Mesenchymal stem cell (in vitro differentiated cells and primary cell): Measurements from ENCODE around the gene S100A10.

Source experiments
- DNase-seq: peaks from one replicate; pipeline ENCODE4 v3.0.0-alpha.2; 2013
- H2AFZ ChIP-seq: one replicate; pipeline ENCODE4 v1.6.1; 2013; ENCODE audit warnings: low read depth, mild to moderate bottlenecking, control low read depth, inconsistent platforms, low read length, moderate library complexity
- H2AK5ac ChIP-seq: 2 replicates; pipeline ENCODE4 v1.6.1; 2013; ENCODE audit warnings: low read length, moderate library complexity, mild to moderate bottlenecking, inconsistent platforms; ENCODE audit not compliant: severe bottlenecking
- H2BK120ac ChIP-seq: one replicate; pipeline ENCODE4 v1.6.1; 2013; ENCODE audit warnings: low read depth, mild to moderate bottlenecking, inconsistent platforms, low read length, moderate library complexity
- H2BK12ac ChIP-seq, 2 experiments: one replicate each; pipeline ENCODE4 v1.6.1; 2013; ENCODE audit warnings: inconsistent platforms in 2 of 2, low read length in 2 of 2, mild to moderate bottlenecking in 2 of 2, moderate library complexity in 2 of 2, control low read depth in 1 of 2
- H2BK15ac ChIP-seq: one replicate; pipeline ENCODE4 v1.6.1; 2013; ENCODE audit warnings: mild to moderate bottlenecking, low read depth, inconsistent platforms; ENCODE audit not compliant: poor library complexity, severe bottlenecking
- H2BK5ac ChIP-seq: 2 replicates; pipeline ENCODE4 v1.6.1; 2013; ENCODE audit warnings: low read depth, mild to moderate bottlenecking, low read length, control low read depth, inconsistent platforms; ENCODE audit not compliant: poor library complexity, severe bottlenecking
- H3K14ac ChIP-seq, 2 experiments: one replicate each; pipeline ENCODE4 v1.6.1; 2013; ENCODE audit warnings: inconsistent platforms in 2 of 2, low read length in 2 of 2, control low read depth in 1 of 2, mild to moderate bottlenecking in 1 of 2, moderate library complexity in 1 of 2
- H3K18ac ChIP-seq, 2 experiments: one replicate each; pipeline ENCODE4 v1.6.1; 2013; ENCODE audit warnings: inconsistent platforms in 2 of 2, low read length in 2 of 2, control low read depth in 1 of 2, low read depth in 1 of 2, mild to moderate bottlenecking in 1 of 2
- H3K23ac ChIP-seq, 2 experiments: one replicate each; pipeline ENCODE4 v1.6.1; 2013; ENCODE audit warnings: inconsistent platforms in 2 of 2, low read length in 2 of 2, mild to moderate bottlenecking in 2 of 2, moderate library complexity in 2 of 2, control low read depth in 1 of 2
- H3K27ac ChIP-seq: 2 replicates; pipeline ENCODE4 v1.5.1; 2013; ENCODE audit warnings: mild to moderate bottlenecking, moderate library complexity, low read length, control low read depth, inconsistent platforms; ENCODE audit not compliant: poor library complexity, severe bottlenecking
- H3K27me3 ChIP-seq, 2 experiments: 2 replicates each; pipeline versions ENCODE4 v1.6.1 to v1.7.0; 2013; ENCODE audit warnings: low read length in 2 of 2, mild to moderate bottlenecking in 2 of 2, moderate library complexity in 2 of 2, control low read depth in 1 of 2, inconsistent platforms in 1 of 2; ENCODE audit not compliant: control insufficient read depth in 1 of 2, insufficient read depth in 1 of 2
- H3K36me3 ChIP-seq, 2 experiments: 2 replicates each; pipeline versions ENCODE4 v1.6.1 to v1.7.0; 2013; ENCODE audit warnings: low read length in 2 of 2, control low read depth in 1 of 2, inconsistent platforms in 1 of 2, low read depth in 1 of 2, mild to moderate bottlenecking in 1 of 2; ENCODE audit not compliant: insufficient read depth in 2 of 2, control insufficient read depth in 1 of 2
- H3K4ac ChIP-seq, 2 experiments: one replicate each; pipeline ENCODE4 v1.6.1; 2013; ENCODE audit warnings: inconsistent platforms in 2 of 2, low read length in 2 of 2, mild to moderate bottlenecking in 2 of 2, moderate library complexity in 2 of 2, control low read depth in 1 of 2, low read depth in 1 of 2
- H3K4me1 ChIP-seq: 2 replicates; pipeline ENCODE4 v1.6.1; 2013; ENCODE audit warnings: low read depth, low read length, control low read depth; ENCODE audit not compliant: control insufficient read depth, insufficient read depth
- H3K4me2 ChIP-seq: 2 replicates; pipeline ENCODE4 v1.6.1; 2013; ENCODE audit warnings: low read length, mild to moderate bottlenecking, inconsistent platforms; ENCODE audit not compliant: poor library complexity, severe bottlenecking
- H3K4me3 ChIP-seq, 2 experiments: 2 replicates each; pipeline versions ENCODE4 v1.5.1 to v1.7.0; 2013; ENCODE audit warnings: low read length in 2 of 2, mild to moderate bottlenecking in 2 of 2, control low read depth in 1 of 2, low read depth in 1 of 2; ENCODE audit not compliant: insufficient read depth in 1 of 2
- H3K79me1 ChIP-seq: replicated peaks from 2 replicates; pipeline ENCODE4 v1.6.1; 2013; ENCODE audit warnings: mild to moderate bottlenecking, control low read depth, low read length, inconsistent platforms; ENCODE audit not compliant: poor library complexity, severe bottlenecking
- H3K9ac ChIP-seq: 2 replicates; pipeline ENCODE4 v1.7.0; 2013; ENCODE audit warnings: mild to moderate bottlenecking, low read length, moderate library complexity
- H3K9me3 ChIP-seq: 2 replicates; pipeline ENCODE4 v1.7.0; 2013; ENCODE audit warnings: mild to moderate bottlenecking, low read length; ENCODE audit not compliant: control insufficient read depth
- H4K8ac ChIP-seq: one replicate; pipeline ENCODE4 v1.6.1; 2013; ENCODE audit warnings: inconsistent platforms, mild to moderate bottlenecking, low read length, moderate library complexity
- H4K91ac ChIP-seq: one replicate; pipeline ENCODE4 v1.6.1; 2013; ENCODE audit warnings: mild to moderate bottlenecking, low read length, inconsistent platforms
- WGBS: methylation state at CpG from one replicate; pipeline ENCODE4 v1.1.7; 2013; ENCODE audit warnings: mixed read lengths; 5-methylcytosine and 5-hydroxymethylcytosine counted together

Gene S100A10

GRCh38 chr1:152038871-152039270 lies 45.2 kb upstream of the S100A10 start:
- H3K18ac ChIP-seq, result no peak overlapping the region
- H2BK12ac ChIP-seq, result no peak overlapping the region
- H2BK120ac ChIP-seq, result no peak overlapping the region
- H3K14ac ChIP-seq, result no peak overlapping the region
- no peak overlapping the region for H2AFZ ChIP-seq
- H3K4ac ChIP-seq, result no peak overlapping the region
- WGBS, result 94% methylated on average over 10 of the region's 10 CpGs
- H4K8ac ChIP-seq, result no peak overlapping the region
- no peak overlapping the region for H3K9ac ChIP-seq
- H3K79me1 ChIP-seq, result peaks cover 1% of the 10 kb centered on the region
- H3K27me3 ChIP-seq, result peaks cover 0 to 27% of the 10 kb centered on the region in 2 experiments
- H4K91ac ChIP-seq, result no peak overlapping the region
- no peaks in the 10 kb centered on the region for H3K9me3 ChIP-seq
- H3K4me1 ChIP-seq, result peaks cover 3% of the 10 kb centered on the region
- no peak overlapping the region for H3K23ac ChIP-seq
- H3K36me3 ChIP-seq, result peaks cover 0 to 5% of the 10 kb centered on the region in 2 experiments
- no peak for DNase-seq
- no peak overlapping the region for H3K4me2 ChIP-seq
- no peak overlapping the region for H3K4me3 ChIP-seq
- H2BK15ac ChIP-seq, result no peak overlapping the region
- no peak overlapping the region for H2BK5ac ChIP-seq
- H2AK5ac ChIP-seq, result no peak overlapping the region
- H3K27ac ChIP-seq, result no peak overlapping the region

DNA sequence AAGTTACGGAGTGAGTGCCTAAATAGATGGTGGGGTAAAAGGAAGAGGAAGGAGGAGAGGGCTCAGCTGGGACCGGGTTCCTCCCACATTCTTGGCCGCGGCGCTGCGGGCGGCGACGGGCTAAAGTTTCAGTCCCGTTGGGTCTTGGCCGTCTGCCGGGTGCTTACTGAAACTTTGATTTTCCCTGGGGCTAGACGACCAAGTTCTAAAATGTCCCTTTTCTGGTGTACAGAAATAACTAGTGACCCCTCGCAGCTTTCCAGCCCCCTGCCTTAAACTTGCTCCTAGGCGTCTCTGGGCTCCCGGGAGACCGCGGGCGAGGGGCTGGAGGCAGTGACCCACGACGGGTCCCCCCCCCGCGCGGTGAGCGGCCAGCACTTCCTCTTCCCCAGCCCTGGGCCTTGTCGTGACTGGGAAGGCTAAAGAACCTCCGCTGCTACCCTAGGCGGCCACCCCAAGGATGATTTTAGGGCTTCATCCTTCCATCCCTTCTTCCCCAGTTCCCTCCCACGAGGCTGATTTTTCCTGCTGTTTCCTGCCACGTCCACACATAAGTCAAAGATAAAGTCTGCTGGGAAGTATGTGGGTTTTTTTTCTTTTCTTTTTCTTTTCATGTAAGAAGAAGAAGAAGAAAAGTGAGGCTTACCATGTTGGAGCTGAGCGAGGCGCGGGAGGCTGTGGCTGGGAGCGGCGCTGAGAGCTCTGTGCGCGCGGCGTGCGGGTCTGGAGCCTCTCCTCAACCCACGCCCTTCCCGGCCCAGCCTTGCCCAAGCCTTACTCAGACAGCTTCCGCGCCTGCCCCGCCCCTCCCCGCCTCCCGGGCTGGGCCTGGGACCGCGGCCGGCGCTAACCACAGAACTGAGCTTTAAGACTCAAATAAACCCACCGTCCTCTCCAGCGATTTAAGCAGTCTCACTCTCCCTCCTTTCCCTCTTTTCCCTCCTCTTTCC lies 42.9 kb upstream of the S100A10 start, which contains the start of gene S100A11:
Gene S100A11 (minus strand): TSS at position 738 of the 950 bp plus-strand sequence. CDS start 89 bp downstream, at position 649.
- Histone ChIP-seq H3K14ac (peak within 1 kb of the TSS in 1 of 2 experiments; percentile 30), H3K9ac (peak within 1 kb of the TSS; percentile 100), H3K27me3 (peaks cover 0 to 18% of the 10 kb centered on the region in 2 experiments), H2BK5ac (peak within 1 kb of the TSS; percentile 90), H2BK15ac (peak within 1 kb of the TSS; percentile 39), H3K18ac (peak within 1 kb of the TSS; percentile 65 to 94), H3K4ac (peak within 1 kb of the TSS; percentile 86 to 87), H3K4me2 (peak within 1 kb of the TSS; percentile 76), H3K9me3 (no peaks in the 10 kb centered on the region), H2BK120ac (peak within 1 kb of the TSS; percentile 27), H2BK12ac (peak within 1 kb of the TSS in 1 of 2 experiments; percentile 43), H3K27ac (peak within 1 kb of the TSS; percentile 95), H2AFZ (no peak within 1 kb of the TSS), H3K36me3 (peaks cover 12 to 28% of the 10 kb centered on the region in 2 experiments), H3K79me1 (peaks cover 11% of the 10 kb centered on the region), H3K4me3 (peak within 1 kb of the TSS; percentile 62 to 92), H4K8ac (peak within 1 kb of the TSS; percentile 77), H4K91ac (peak within 1 kb of the TSS; percentile 43), H2AK5ac (peak within 1 kb of the TSS; percentile 94), H3K4me1 (peaks cover 3% of the 10 kb centered on the region), H3K23ac (no peak within 1 kb of the TSS)
- DNase-seq, result peak; percentile 92
- WGBS, result under 1% methylated on average over 48 of the region's 53 CpGs

DNA sequence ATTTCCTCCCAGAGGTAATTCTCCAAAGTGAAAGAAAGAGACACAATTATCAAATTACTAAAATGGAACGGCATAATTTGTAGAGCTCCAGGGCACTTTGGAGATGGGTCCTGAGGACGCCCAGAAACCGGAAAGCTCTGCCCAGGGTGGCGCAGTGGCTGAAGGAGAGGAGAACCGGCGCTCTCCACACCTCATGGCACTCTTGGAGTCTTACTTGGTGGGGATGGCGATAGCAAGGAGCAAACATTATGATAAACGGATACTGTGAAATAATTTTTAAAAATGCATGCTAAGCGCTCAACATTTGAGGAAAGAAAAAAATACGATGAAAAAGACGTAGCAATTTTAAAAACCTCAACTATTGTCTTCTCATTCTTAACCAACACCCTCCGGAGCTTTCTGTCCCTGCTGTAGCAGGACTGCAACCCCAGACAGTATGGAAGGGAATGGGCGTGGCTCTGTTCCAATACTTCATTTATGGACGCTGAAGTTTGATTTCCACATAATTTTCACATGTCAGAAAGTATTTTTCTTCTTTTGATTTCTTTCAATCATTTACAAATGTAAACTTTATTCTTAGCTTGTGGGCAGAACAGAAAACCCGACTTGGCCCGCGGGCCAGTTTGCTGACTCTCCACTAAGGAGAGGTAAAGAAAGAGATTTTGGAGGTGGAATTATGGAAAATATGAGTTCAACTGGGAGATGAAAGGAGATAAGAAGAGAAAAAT lies 42.0 kb upstream of the S100A10 start:
- Histone ChIP-seq H2BK5ac (peak overlapping the region; percentile 90), H3K18ac (peak overlapping the region; percentile 52 to 81), H3K9ac (peak overlapping the region; percentile 100), H3K9me3 (no peaks in the 10 kb centered on the region), H3K4me1 (peaks cover 3% of the 10 kb centered on the region), H3K4me2 (peak overlapping the region; percentile 76), H2AK5ac (no peak overlapping the region), H3K14ac (no peak overlapping the region), H4K8ac (no peak overlapping the region), H3K27ac (peak overlapping the region; percentile 95), H3K4ac (peak overlapping the region in 1 of 2 experiments; percentile 42), H2BK15ac (no peak overlapping the region), H2BK12ac (no peak overlapping the region), H3K79me1 (peaks cover 11% of the 10 kb centered on the region), H3K36me3 (peaks cover 16 to 35% of the 10 kb centered on the region in 2 experiments), H4K91ac (no peak overlapping the region), H3K4me3 (peak overlapping the region; percentile 62 to 92), H3K27me3 (peaks cover 0 to 10% of the 10 kb centered on the region in 2 experiments), H2AFZ (no peak overlapping the region), H2BK120ac (no peak overlapping the region), H3K23ac (peak overlapping the region in 1 of 2 experiments; percentile 27)
- peak; percentile 53 for DNase-seq
- 3% methylated on average over 7 of the region's 17 CpGs for WGBS
